Measurements from ENCODE around the gene SNX5. TPM values are rescaled to one million over a fixed set of nuclear protein-coding genes. Genes with fewer than 3 reads are reported as not detected.

The SNX5 gene
- total RNA-seq, 1 donor from 2014 or later, result 139 TPM

- peak; percentile 48 for DNase-seq
- no peak overlapping the region for H3K27ac Mint-ChIP-seq
- ATAC-seq (ENCODE audit: low read depth), result peak; percentile 88
- TF ChIP-seq CTCF (IDR thresholded peaks at IDR 0.05), result peak; percentile 55
- CTCF ChIA-PET, result interaction anchor here (0.7 to 3.5 kb wide), 36 partner anchors 9 to 434 kb away, joined by 3 to 46 read pairs (median 4); partner anchors contain the start of genes MGME1, RRBP1 and SNX5
- H3K27me3 Mint-ChIP-seq, result no peaks in the 10 kb centered on the region
- POLR2A ChIA-PET, result interaction anchor here (0.9 to 4.0 kb wide), 7 partner anchors 20 to 349 kb away, joined by 3 to 20 read pairs (median 6); partner anchors contain the start of genes MGME1, RRBP1, SNX5 and ZNF133
- H3K4me1 Mint-ChIP-seq, result peaks cover 33% of the 10 kb centered on the region
- no peaks in the 10 kb centered on the region for H3K9me3 Mint-ChIP-seq
- H3K4me3 Mint-ChIP-seq, result no peak overlapping the region
- intact Hi-C loops (cut with micrococcal nuclease), result loop anchor here (1.0 to 2.0 kb wide), 7 partner anchors 30 to 434 kb away; partner anchors contain the start of genes DSTN, MGME1 and SNX5
- H3K36me3 Mint-ChIP-seq (ENCODE audit: low read depth), result peaks cover 38% of the 10 kb centered on the region
These were observed 29.5 kb downstream of the SNX5 start for GRCh38 chr20:17938871-17939619.

GRCh38 chr20:17936761-17937732 lies 31.5 kb downstream of the SNX5 start:
- TF ChIP-seq CTCF (IDR thresholded peaks at IDR 0.05), result no peak
- H3K4me3 Mint-ChIP-seq, result no peak overlapping the region
- H3K27ac Mint-ChIP-seq, result no peak overlapping the region
- no peaks in the 10 kb centered on the region for H3K9me3 Mint-ChIP-seq
- POLR2A ChIA-PET, result interaction anchor here (0.6 to 4.0 kb wide), 2 partner anchors 29 to 32 kb away, joined by 3 to 20 read pairs; partner anchors contain the start of genes MGME1 and SNX5
- ATAC-seq (ENCODE audit: low read depth) (no peak), DNase-seq (no peak)
- H3K36me3 Mint-ChIP-seq (ENCODE audit: low read depth), result peaks cover 19% of the 10 kb centered on the region
- CTCF ChIA-PET, result interaction anchor here (1.0 to 3.5 kb wide), 6 partner anchors 9 to 400 kb away, joined by 3 to 46 read pairs (median 6); partner anchors contain the start of gene RRBP1
- H3K27me3 Mint-ChIP-seq, result no peaks in the 10 kb centered on the region
- intact Hi-C loops (cut with micrococcal nuclease), result no loop called here
- H3K4me1 Mint-ChIP-seq, result peaks cover 20% of the 10 kb centered on the region

GRCh38 chr20:17936286-17936760 lies 32.3 kb downstream of the SNX5 start:
- Mint-ChIP-seq H3K4me1 (peaks cover 20% of the 10 kb centered on the region), H3K36me3 (ENCODE audit: low read depth) (peaks cover 13% of the 10 kb centered on the region), H3K27ac (no peak overlapping the region), H3K4me3 (no peak overlapping the region), H3K27me3 (no peaks in the 10 kb centered on the region), H3K9me3 (no peaks in the 10 kb centered on the region)
- intact Hi-C loops (cut with micrococcal nuclease), result no loop called here
- DNase-seq, result no peak
- TF ChIP-seq CTCF (IDR thresholded peaks at IDR 0.05), result no peak
- CTCF ChIA-PET, result interaction anchor here (1.3 to 3.5 kb wide), 2 partner anchors 255 to 399 kb away, joined by 5 to 46 read pairs; partner anchors contain the start of gene RRBP1
- no peak for ATAC-seq (ENCODE audit: low read depth)
- POLR2A ChIA-PET, result interaction anchor here (0.6 kb wide), 1 partner anchor 30 kb away, joined by 3 read pairs; no protein-coding TSS in a partner anchor

- CTCF ChIA-PET, result no interaction called here
- ATAC-seq (ENCODE audit: low read depth), result no peak
These were observed 32.8 kb downstream of the SNX5 start for GRCh38 chr20:17935761-17936160.

More at GRCh38 chr20:17935761-17936160, 32.8 kb downstream of the SNX5 start:
- TF ChIP-seq CTCF (IDR thresholded peaks at IDR 0.05), result no peak
- Mint-ChIP-seq H3K27ac (no peak overlapping the region), H3K9me3 (no peaks in the 10 kb centered on the region), H3K4me3 (no peak overlapping the region), H3K4me1 (peaks cover 20% of the 10 kb centered on the region), H3K36me3 (ENCODE audit: low read depth) (peaks cover 8% of the 10 kb centered on the region), H3K27me3 (no peaks in the 10 kb centered on the region)
- POLR2A ChIA-PET, result no interaction called here
- intact Hi-C loops (cut with micrococcal nuclease), result no loop called here
- DNase-seq, result no peak
